ENCODE data around the gene USP47.

The USP47 gene

GRCh38 chr11:11848891-11849746, 7.3 kb downstream of the USP47 start (continued):
- TF ChIP-seq TRIM28 (IDR thresholded peaks at IDR 0.05; ENCODE audit: borderline replicate concordance, low read length) (peak; percentile 72; the same call in 1 of the 2 replicates), ZNF266 (tag by site-specific recombination; IDR thresholded peaks at IDR 0.05; ENCODE audit: low read depth) (no peak), ZFP3 (tag by site-specific recombination; IDR thresholded peaks at IDR 0.05; ENCODE audit: low read depth) (no peak), HOXD13 (CRISPR knock-in tag; IDR thresholded peaks at IDR 0.05; ENCODE audit: borderline replicate concordance) (no peak), ZNF677 (tag by site-specific recombination; IDR thresholded peaks at IDR 0.05) (no peak), ZNF391 (tag by site-specific recombination; IDR thresholded peaks at IDR 0.05; ENCODE audit: borderline replicate concordance, low read depth) (no peak), ZNF654 (tag by site-specific recombination; IDR thresholded peaks at IDR 0.05; ENCODE audit: low read depth) (peak; percentile 58), ZNF555 (tag by site-specific recombination; conservative IDR thresholded peaks at IDR 0.05) (no peak), KLF1 (tag by site-specific recombination; IDR thresholded peaks at IDR 0.05) (no peak), KLF8 (tag by site-specific recombination; IDR thresholded peaks at IDR 0.05) (no peak)

GRCh38 chr11:11850668-11851067, 8.9 kb downstream of the USP47 start:
- ChIA-PET POLR2A (no interaction called here), CTCF (interaction anchor here (0.6 to 1.3 kb wide), 4 partner anchors 9 to 613 kb away, joined by 3 read pairs; partner anchors contain the start of gene USP47)
- peaks cover 2% of the 10 kb centered on the region; the same call in 1 of the 2 replicates for H3K4me1 ChIP-seq (ENCODE audit: control insufficient read depth, insufficient read depth, low read length)
- TF ChIP-seq CTCF (tag by site-specific recombination; IDR thresholded peaks at IDR 0.05) = no peak
- no peak for TF ChIP-seq ZNF341 (tag by site-specific recombination; IDR thresholded peaks at IDR 0.05; ENCODE audit: low read depth)
- TF ChIP-seq ZNF366 (tag by site-specific recombination; conservative IDR thresholded peaks at IDR 0.05) = no peak
- no peak for TF ChIP-seq ZNF175 (tag by site-specific recombination; IDR thresholded peaks at IDR 0.05)
- no peak for TF ChIP-seq ZNF174 (tag by site-specific recombination; IDR thresholded peaks at IDR 0.05)
- TF ChIP-seq ZBTB10 (tag by site-specific recombination; IDR thresholded peaks at IDR 0.05) = no peak
- TF ChIP-seq ZNF626 (tag by site-specific recombination; IDR thresholded peaks at IDR 0.05) = no peak
- TF ChIP-seq ZNF248 (tag by site-specific recombination; IDR thresholded peaks at IDR 0.05) = no peak
- no peak for TF ChIP-seq ZNF544 (tag by site-specific recombination; IDR thresholded peaks at IDR 0.05)
- no peak for TF ChIP-seq KLF9 (tag by site-specific recombination; IDR thresholded peaks at IDR 0.05; ENCODE audit: low read depth)
- TF ChIP-seq ZNF549 (tag by site-specific recombination; IDR thresholded peaks at IDR 0.05) = no peak
- no peak for TF ChIP-seq PRDM1 (tag by site-specific recombination; IDR thresholded peaks at IDR 0.05)
- no peak for TF ChIP-seq ZNF548 (tag by site-specific recombination; IDR thresholded peaks at IDR 0.05)
- TF ChIP-seq MYNN (tag by site-specific recombination; IDR thresholded peaks at IDR 0.05; ENCODE audit: borderline replicate concordance) = no peak
- no peak for TF ChIP-seq PRDM4 (tag by site-specific recombination; IDR thresholded peaks at IDR 0.05)
- TF ChIP-seq FEZF1 (tag by site-specific recombination; IDR thresholded peaks at IDR 0.05) = no peak
- no peak for TF ChIP-seq ZNF426 (tag by site-specific recombination; IDR thresholded peaks at IDR 0.05)
- no peak for TF ChIP-seq ZNF10 (tag by site-specific recombination; IDR thresholded peaks at IDR 0.05)
- H3K27ac ChIP-seq (ENCODE audit: extremely low read depth, low read depth, low read length) = no peak overlapping the region
- no peak overlapping the region for H3K4me3 ChIP-seq (ENCODE audit: low read depth, low read length)
- no peaks in the 10 kb centered on the region for H3K9me3 ChIP-seq (ENCODE audit: control insufficient read depth, insufficient read depth, low read depth, low read length)
- H3K36me3 ChIP-seq (ENCODE audit: control insufficient read depth in 2 of 2, insufficient read depth in 1 of 2, low read length in 2 of 2) = no peaks in the 10 kb centered on the region

All from HEK293 (cell line).